GM18861 (cell line): ENCODE measurements around the gene LKAAEAR1.
A peak's percentile ranks its signal among the peaks of the same experiment; 100 is the strongest.

Experiments used
- ATAC-seq: cut with Tn5 transposase; IDR thresholded peaks from one replicate; pipeline ENCODE4 v1.9.1; 2021; ENCODE audit not compliant: unreplicated experiment

Gene LKAAEAR1

GRCh38 chr20:64080013-64080812 lies 4.0 kb downstream of the LKAAEAR1 start, which contains the start of gene OPRL1:
Gene OPRL1 (plus strand): TSS chr20:64080082. CDS start chr20:64092721, 12,639 bp downstream.
- ATAC-seq: no peak

GRCh38 chr20:64079273-64080012 lies 4.8 kb downstream of the LKAAEAR1 start, which contains the start of gene RGS19:
Gene RGS19 (minus strand): TSS chr20:64079518. CDS start chr20:64076886, 2,632 bp downstream.
- peak; percentile 23 for ATAC-seq

GRCh38 chr20:64078934-64079272 lies 5.3 kb downstream of the LKAAEAR1 start:
- ATAC-seq: no peak

- peak; percentile 23 for ATAC-seq
Observed at GRCh38 chr20:64077876-64078551, 6.2 kb downstream of the LKAAEAR1 start.

GRCh38 chr20:64077541-64077875 lies 6.7 kb downstream of the LKAAEAR1 start:
- no peak for ATAC-seq

- no peak for ATAC-seq
Observed at GRCh38 chr20:64077094-64077493, 7.1 kb downstream of the LKAAEAR1 start.

GRCh38 chr20:64076061-64076997 lies 7.9 kb downstream of the LKAAEAR1 start:
- ATAC-seq: no peak

GRCh38 chr20:64075556-64075955 lies 8.6 kb downstream of the LKAAEAR1 start:
- ATAC-seq: no peak

GRCh38 chr20:64074963-64075362 lies 9.2 kb downstream of the LKAAEAR1 start:
- no peak for ATAC-seq

- no peak for ATAC-seq
Observed at GRCh38 chr20:64074184-64074789, 9.9 kb downstream of the LKAAEAR1 start.

GRCh38 chr20:64073476-64074183 lies 10.6 kb downstream of the LKAAEAR1 start:
- no peak for ATAC-seq

- ATAC-seq: no peak
Observed at GRCh38 chr20:64072498-64073063, 11.6 kb downstream of the LKAAEAR1 start.

GRCh38 chr20:64071341-64072332 lies 12.6 kb downstream of the LKAAEAR1 start:
- no peak for ATAC-seq

GRCh38 chr20:64070244-64070993 lies 13.8 kb downstream of the LKAAEAR1 start:
- no peak for ATAC-seq

- ATAC-seq: no peak
Observed at GRCh38 chr20:64069614-64070243, 14.5 kb downstream of the LKAAEAR1 start.

GRCh38 chr20:64069209-64069613 lies 15.0 kb downstream of the LKAAEAR1 start:
- no peak for ATAC-seq
